Breast epithelium (tissue), 4 donors: ENCODE results near the gene PHACTR2. TPM values are rescaled to one million over a fixed set of nuclear protein-coding genes. Genes with fewer than 3 reads are reported as not detected.
"Not testable (repeated sequence)": the region's sequence is repeated elsewhere in the genome, so short reads cannot be mapped to it uniquely, and the experiment has no call there.

Experiments used
- DNase-seq, 2 donors: peaks; one replicate each; pipeline ENCODE4 v3.0.0-alpha.2; 2019; ENCODE audit warnings: low spot score in 2 of 2
- H3K27ac ChIP-seq, 2 donors: fragments of 200-600 bp; sonication (generic) in 1 of 2; one replicate each; pipeline ENCODE4 v1.5.1; 2016 to 2019; ENCODE audit warnings: mild to moderate bottlenecking in 1 of 2
- H3K27me3 ChIP-seq, 2 donors: fragments of 200-600 bp; sonication (generic) in 1 of 2; one replicate each; pipeline versions ENCODE4 v1.5.1 to v1.6.0; 2017 to 2019; ENCODE audit warnings: control low read depth in 1 of 2, mild to moderate bottlenecking in 1 of 2
- H3K36me3 ChIP-seq: fragments of 200-600 bp; one replicate; pipeline ENCODE4 v1.5.1; 2019
- H3K4me1 ChIP-seq, 2 donors: fragments of 200-600 bp; sonication (generic); one replicate each; pipeline ENCODE4 v1.5.1; 2016 to 2019; ENCODE audit warnings: control low read depth in 1 of 2
- H3K4me3 ChIP-seq, 3 donors: fragments of 200-600 bp; sonication (generic); 1 replicate in 2 of 3; 2 replicates in 1 of 3; pipeline ENCODE4 v1.5.1; 2016 to 2019; ENCODE audit warnings: mild to moderate bottlenecking in 3 of 3, moderate library complexity in 2 of 3
- H3K9me3 ChIP-seq, 2 donors: fragments of 200-600 bp; sonication (generic) in 1 of 2; one replicate each; pipeline ENCODE4 v1.5.1; 2016 to 2019; ENCODE audit warnings: control low read depth in 1 of 2
- POLR2A ChIP-seq: fragments of 450-650 bp; IDR thresholded peaks from one replicate; pipeline ENCODE4 v1.6.1; 2016; ENCODE audit warnings: antibody characterized with exemption, mild to moderate bottlenecking, moderate library complexity
- POLR2AphosphoS5 ChIP-seq, 3 donors: sonication (generic); formaldehyde crosslinking; IDR thresholded peaks; one replicate each; pipeline ENCODE4 v1.6.1; 2017; ENCODE audit warnings: antibody characterized with exemption in 3 of 3
- intact Hi-C: fragments of 100-400 bp; cut with DNase I; formaldehyde crosslinking; loops from one replicate; pipeline ENCODE4 v1.15.1; 2023; ENCODE audit warnings: low total_unique reads
- total RNA-seq, 3 donors: library from RNA; depleted of rRNA; stranded (reverse); fragments of >200 nt; gene quantifications; one replicate each; pipeline ENCODE4 v1.1.0, GENCODE V29; 2016
- TF ChIP-seq, protein P1 (sequence below), 3 donors: fragments of 450-650 bp; IDR thresholded peaks; one replicate each; pipeline ENCODE4 v1.5.1; 2016 to 2017; ENCODE audit warnings: antibody characterized with exemption in 3 of 3, mild to moderate bottlenecking in 3 of 3, moderate library complexity in 3 of 3

Gene PHACTR2
- total RNA-seq, 3 donors from 2014 or later: 27.5 to 53.3 (median 52.4) TPM

GRCh38 chr6:143842902-143843676, 165.3 kb downstream of the PHACTR2 start, which contains the start of gene LTV1:
Gene LTV1, plus strand, starts transcription at chr6:143843338. Its CDS starts 140 bp downstream, at chr6:143843478.
- peak; percentile 70 to 80 (median 75) for TF ChIP-seq POLR2AphosphoS5 (IDR thresholded peaks at IDR 0.05)
- TF ChIP-seq, protein P1, sequence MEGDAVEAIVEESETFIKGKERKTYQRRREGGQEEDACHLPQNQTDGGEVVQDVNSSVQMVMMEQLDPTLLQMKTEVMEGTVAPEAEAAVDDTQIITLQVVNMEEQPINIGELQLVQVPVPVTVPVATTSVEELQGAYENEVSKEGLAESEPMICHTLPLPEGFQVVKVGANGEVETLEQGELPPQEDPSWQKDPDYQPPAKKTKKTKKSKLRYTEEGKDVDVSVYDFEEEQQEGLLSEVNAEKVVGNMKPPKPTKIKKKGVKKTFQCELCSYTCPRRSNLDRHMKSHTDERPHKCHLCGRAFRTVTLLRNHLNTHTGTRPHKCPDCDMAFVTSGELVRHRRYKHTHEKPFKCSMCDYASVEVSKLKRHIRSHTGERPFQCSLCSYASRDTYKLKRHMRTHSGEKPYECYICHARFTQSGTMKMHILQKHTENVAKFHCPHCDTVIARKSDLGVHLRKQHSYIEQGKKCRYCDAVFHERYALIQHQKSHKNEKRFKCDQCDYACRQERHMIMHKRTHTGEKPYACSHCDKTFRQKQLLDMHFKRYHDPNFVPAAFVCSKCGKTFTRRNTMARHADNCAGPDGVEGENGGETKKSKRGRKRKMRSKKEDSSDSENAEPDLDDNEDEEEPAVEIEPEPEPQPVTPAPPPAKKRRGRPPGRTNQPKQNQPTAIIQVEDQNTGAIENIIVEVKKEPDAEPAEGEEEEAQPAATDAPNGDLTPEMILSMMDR (IDR thresholded peaks at IDR 0.05): peak in 1 of 3 donors; percentile 18
- peak; percentile 50 for TF ChIP-seq POLR2A
- H3K27me3 ChIP-seq: no peaks in the 10 kb centered on the region
- intact Hi-C loops: loop anchor here (5.0 kb wide), 1 partner anchor 896 kb away; the partner anchor contains the start of gene HIVEP2
- DNase-seq: peak; percentile 94
- H3K4me1 ChIP-seq: peaks cover 0 to 8% of the 10 kb centered on the region in 2 donors
- no peaks in the 10 kb centered on the region for H3K36me3 ChIP-seq
- H3K9me3 ChIP-seq: no peaks in the 10 kb centered on the region
- peak within 1 kb of the TSS; percentile 66 to 80 (median 75) for H3K4me3 ChIP-seq
- peak within 1 kb of the TSS; percentile 95 to 98 for H3K27ac ChIP-seq

- TF ChIP-seq POLR2AphosphoS5 (IDR thresholded peaks at IDR 0.05) (no peak), POLR2A (no peak)
- TF ChIP-seq, protein P1 (IDR thresholded peaks at IDR 0.05): no peak
- intact Hi-C loops: loop anchor here (5.0 kb wide), 1 partner anchor 896 kb away; the partner anchor contains the start of gene HIVEP2
- Histone ChIP-seq H3K36me3 (no peaks in the 10 kb centered on the region), H3K27me3 (no peaks in the 10 kb centered on the region), H3K9me3 (no peaks in the 10 kb centered on the region), H3K4me3 (peak overlapping the region; percentile 66 to 80 (median 75)), H3K27ac (peak overlapping the region; percentile 95 to 98), H3K4me1 (peaks cover 0 to 8% of the 10 kb centered on the region in 2 donors)
- no peak for DNase-seq
Measured at GRCh38 chr6:143843677-143843999, 165.9 kb downstream of the PHACTR2 start.

DNA sequence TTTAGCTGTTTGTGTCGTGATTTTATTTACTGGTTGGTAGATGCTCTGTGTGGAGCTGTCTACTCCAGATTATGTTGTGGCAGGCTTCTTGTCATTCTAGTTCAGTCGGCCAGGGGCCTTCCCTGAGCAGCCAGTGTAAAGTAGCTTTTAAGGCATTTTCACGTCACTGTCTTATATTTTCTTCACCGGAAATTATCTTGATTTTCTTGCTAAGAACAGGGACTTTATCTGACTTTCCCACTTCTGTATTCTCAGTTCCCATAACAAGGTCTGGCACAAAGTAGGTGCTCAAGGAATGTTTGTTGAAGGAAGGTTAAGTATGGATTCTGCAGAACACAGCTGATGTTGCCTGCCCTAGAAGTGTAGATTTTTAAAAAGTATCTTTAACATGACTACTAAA, 166.2 kb downstream of the PHACTR2 start:
- Histone ChIP-seq H3K4me3 (peak overlapping the region; percentile 66 to 80 (median 75)), H3K27ac (peak overlapping the region; percentile 95 to 98), H3K9me3 (no peaks in the 10 kb centered on the region), H3K36me3 (no peaks in the 10 kb centered on the region), H3K4me1 (peaks cover 0 to 8% of the 10 kb centered on the region in 2 donors), H3K27me3 (no peaks in the 10 kb centered on the region)
- intact Hi-C loops: loop anchor here (5.0 kb wide), 1 partner anchor 897 kb away; the partner anchor contains the start of gene HIVEP2
- no peak for DNase-seq
- TF ChIP-seq POLR2AphosphoS5 (IDR thresholded peaks at IDR 0.05) (no peak), POLR2A (no peak)
- TF ChIP-seq, protein P1 (IDR thresholded peaks at IDR 0.05): no peak

- Histone ChIP-seq H3K27me3 (no peaks in the 10 kb centered on the region), H3K27ac (no peak overlapping the region), H3K36me3 (no peaks in the 10 kb centered on the region), H3K9me3 (no peaks in the 10 kb centered on the region), H3K4me3 (no peak overlapping the region), H3K4me1 (peaks cover 0 to 8% of the 10 kb centered on the region in 2 donors)
- TF ChIP-seq, protein P1 (IDR thresholded peaks at IDR 0.05): no peak
- no peak for TF ChIP-seq POLR2AphosphoS5 (IDR thresholded peaks at IDR 0.05)
- no peak for TF ChIP-seq POLR2A
- DNase-seq: no peak
- intact Hi-C loops: no loop called here
Measured at GRCh38 chr6:143845033-143845432, 167.3 kb downstream of the PHACTR2 start.

- H3K9me3 ChIP-seq, H3K4me3 ChIP-seq, H3K27ac ChIP-seq, H3K27me3 ChIP-seq, H3K4me1 ChIP-seq, DNase-seq, H3K36me3 ChIP-seq, intact Hi-C loops: not testable (repeated sequence)
Measured at GRCh38 chr6:143851706-143852105, 173.9 kb downstream of the PHACTR2 start.

- H3K4me1 ChIP-seq, H3K9me3 ChIP-seq, H3K27me3 ChIP-seq, H3K27ac ChIP-seq, intact Hi-C loops, DNase-seq, H3K4me3 ChIP-seq: not testable (repeated sequence)
- H3K36me3 ChIP-seq: peaks cover 11% of the 10 kb centered on the region
Measured at GRCh38 chr6:143855057-143855456, 177.3 kb downstream of the PHACTR2 start.

DNA sequence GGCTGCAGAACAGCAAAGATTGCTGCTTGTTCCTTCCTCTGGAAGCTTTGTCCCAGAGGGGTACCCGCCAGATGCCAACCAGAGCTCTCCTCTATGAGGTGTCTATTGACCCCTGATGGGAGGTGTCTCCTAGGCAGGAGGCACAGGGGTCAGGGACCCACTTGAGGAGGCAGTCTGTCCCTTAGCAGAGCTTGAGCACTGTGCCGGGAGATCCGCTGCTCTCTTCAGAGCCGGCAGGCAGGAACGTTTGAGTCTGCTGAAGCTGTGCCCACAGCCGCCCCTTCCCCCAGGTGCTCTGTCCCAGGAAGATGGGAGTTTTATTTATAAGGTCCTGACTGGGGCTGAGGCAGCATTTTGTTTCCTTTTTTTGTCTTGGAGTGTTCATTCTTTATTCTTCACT, 179.0 kb downstream of the PHACTR2 start:
- H3K27ac ChIP-seq, H3K4me3 ChIP-seq, H3K9me3 ChIP-seq, DNase-seq, H3K4me1 ChIP-seq, intact Hi-C loops, H3K27me3 ChIP-seq: not testable (repeated sequence)
- H3K36me3 ChIP-seq: peaks cover 11% of the 10 kb centered on the region
